ENCODE data around the gene PPP1R3E.

PPP1R3E gene

DNA sequence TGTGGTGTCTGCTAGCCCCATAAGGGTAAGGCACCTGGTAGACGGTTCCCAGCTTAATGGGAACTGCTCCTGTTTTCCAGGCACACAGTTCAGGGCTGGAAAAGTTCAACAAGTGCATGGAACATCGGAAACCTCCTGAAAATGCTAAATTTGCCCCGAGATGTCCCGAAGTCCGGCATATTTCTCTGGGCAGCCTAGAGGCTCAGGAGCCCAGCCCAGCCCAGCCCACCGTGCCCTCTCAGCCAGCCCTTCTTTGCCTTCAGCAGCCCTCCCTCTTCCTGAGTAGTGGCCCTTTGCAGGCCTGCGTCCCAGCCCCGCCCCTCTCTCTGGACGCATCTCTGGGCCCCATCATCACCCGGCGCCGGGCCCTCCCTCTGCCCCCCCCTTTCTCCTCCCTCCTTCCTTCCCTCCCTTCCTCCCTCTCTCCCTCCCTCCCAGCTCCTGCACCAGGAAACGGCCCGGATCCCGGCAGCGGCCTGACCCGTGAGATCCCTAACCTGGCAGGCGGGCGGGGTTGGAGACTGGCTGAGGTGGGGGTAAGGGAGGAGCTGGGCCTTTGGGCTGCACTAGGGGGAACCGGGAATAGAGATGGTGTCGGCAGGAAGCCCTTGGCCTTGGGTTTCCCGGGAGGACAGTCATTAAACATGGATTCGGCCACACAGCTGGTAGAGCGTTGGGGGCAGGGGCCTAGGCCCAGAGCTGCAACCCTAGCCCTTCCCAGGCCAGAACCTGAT is 3.9 kb upstream of the PPP1R3E start, which contains the start of gene BCL2L2:
Gene BCL2L2, plus strand, starts transcription at position 422 of the 734 bp plus-strand sequence. CDS start 935 bp downstream, outside the sequence.
- DNase-seq (ENCODE audit: extremely low read depth, low read depth), result peak; percentile 68
- TF ChIP-seq, protein P1, sequence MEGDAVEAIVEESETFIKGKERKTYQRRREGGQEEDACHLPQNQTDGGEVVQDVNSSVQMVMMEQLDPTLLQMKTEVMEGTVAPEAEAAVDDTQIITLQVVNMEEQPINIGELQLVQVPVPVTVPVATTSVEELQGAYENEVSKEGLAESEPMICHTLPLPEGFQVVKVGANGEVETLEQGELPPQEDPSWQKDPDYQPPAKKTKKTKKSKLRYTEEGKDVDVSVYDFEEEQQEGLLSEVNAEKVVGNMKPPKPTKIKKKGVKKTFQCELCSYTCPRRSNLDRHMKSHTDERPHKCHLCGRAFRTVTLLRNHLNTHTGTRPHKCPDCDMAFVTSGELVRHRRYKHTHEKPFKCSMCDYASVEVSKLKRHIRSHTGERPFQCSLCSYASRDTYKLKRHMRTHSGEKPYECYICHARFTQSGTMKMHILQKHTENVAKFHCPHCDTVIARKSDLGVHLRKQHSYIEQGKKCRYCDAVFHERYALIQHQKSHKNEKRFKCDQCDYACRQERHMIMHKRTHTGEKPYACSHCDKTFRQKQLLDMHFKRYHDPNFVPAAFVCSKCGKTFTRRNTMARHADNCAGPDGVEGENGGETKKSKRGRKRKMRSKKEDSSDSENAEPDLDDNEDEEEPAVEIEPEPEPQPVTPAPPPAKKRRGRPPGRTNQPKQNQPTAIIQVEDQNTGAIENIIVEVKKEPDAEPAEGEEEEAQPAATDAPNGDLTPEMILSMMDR (IDR thresholded peaks at IDR 0.05; ENCODE audit: low read depth, low read length), result no peak

DNA sequence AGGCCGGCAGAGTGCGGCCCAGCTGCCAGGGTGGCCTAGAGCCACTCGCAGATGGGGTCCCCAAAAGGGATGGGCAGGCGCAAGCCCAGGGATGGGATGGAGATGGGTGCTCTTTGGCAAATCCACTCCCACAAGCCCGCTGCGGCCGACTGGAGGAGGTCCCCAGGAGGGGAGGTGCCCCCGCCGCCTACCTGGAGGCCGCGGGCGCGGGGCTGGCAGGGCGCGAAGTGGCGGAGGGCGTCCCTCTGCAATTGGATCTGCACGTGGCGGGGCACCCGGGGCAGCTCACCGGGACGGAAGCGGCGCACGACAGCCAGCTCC is 730 bp downstream of the PPP1R3E start:
- no peak for DNase-seq (ENCODE audit: extremely low read depth, low read depth)
- TF ChIP-seq, protein P1 (IDR thresholded peaks at IDR 0.05; ENCODE audit: low read depth, low read length), result no peak

DNA sequence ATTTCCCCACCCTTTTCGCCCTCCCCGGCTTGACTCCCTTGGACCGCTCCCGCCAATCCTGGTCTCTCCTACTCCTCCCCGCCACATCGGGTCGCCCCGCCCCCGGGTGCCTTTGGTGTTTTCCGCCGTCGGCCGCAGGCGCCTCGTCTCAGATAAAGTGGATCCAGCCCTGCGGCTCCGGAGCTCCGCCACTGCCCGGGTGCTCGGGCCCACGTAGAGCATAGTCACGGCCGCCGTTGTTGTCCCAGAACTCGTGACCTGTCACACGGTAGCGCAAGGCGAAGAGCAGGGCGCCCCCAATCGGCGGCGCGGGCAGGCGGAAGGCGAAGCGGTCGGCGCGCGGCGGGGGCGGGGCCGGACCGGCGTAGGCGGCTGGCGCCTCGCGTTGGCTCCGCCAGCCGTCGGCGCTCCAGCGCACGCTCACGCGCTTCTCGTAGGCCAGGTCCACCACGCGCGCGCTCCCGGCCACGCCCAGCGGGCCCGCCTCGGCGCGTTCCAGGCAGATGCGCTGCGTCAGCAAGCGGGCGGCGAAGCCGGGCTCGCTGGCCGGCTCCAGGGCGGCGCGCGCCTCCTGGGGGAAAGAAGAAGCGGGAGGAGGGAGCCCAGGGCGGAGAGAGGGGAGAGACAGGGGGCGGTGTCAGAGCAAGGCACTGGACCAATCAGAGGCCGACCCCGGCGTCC is 1.2 kb downstream of the PPP1R3E start:
- TF ChIP-seq, protein P1 (IDR thresholded peaks at IDR 0.05; ENCODE audit: low read depth, low read length), result peak; percentile 60
- peak; percentile 97 for DNase-seq (ENCODE audit: extremely low read depth, low read depth)

DNA sequence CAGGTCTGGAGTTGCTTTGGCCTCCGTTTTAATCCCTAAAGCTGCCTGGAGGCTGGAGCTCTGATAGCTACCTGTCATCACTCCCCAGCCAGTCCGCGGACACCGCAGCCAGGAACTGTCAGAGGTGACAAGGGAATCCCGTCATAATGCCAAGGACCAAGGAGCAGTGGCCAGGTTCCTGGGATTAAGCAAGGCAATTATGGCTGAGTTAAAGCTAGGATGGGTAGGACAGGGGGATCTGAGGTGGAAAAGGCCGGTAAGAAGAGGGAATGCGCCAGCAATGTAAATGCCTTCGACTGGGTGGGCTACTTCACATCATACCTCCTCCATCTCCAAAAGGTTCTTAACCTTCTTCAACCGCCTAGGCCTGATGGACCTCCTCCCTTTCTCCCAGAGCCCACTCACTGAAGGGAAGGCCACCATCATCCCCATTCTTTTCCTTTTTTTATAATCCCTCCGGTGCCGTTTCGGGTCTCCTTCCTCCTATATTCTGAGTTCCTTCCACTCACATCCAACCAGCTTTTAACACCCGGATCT is 1.9 kb downstream of the PPP1R3E start:
- TF ChIP-seq, protein P1 (IDR thresholded peaks at IDR 0.05; ENCODE audit: low read depth, low read length), result no peak
- no peak for DNase-seq (ENCODE audit: extremely low read depth, low read depth)

DNA sequence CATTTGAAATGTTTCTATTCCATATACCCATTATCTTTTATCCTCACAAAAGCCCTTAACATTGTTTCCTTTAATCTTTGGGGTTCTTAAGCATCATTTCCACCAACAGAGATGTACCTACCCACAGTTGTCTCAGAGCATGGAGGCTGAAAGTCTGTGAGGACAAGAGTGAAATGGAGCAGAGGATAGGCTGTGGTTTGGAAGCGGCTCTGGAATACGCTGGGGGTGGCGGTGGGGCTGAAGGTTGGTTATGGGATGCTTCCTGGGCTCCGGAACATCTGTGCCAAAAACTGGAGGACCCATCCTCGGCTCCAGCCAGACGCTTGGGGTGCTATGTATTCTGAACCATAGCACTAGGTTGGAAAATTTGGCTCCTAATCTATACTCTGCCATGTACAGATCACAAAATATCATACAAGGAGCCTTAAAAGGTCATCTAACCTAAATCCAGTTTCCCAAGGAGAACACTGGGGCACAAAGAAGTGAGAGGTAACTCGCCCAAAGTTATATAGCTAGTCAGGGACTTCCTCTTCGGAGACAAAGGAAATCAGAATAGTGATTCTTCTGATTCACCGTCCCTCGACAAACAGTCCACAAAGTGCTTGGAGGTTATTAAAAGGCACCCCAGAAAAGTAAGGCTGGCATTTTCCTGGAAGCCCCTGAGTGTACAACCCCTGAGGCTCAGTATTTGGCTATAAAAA is 2.5 kb downstream of the PPP1R3E start:
- no peak for DNase-seq (ENCODE audit: extremely low read depth, low read depth)
- TF ChIP-seq, protein P1 (IDR thresholded peaks at IDR 0.05; ENCODE audit: low read depth, low read length), result no peak

DNA sequence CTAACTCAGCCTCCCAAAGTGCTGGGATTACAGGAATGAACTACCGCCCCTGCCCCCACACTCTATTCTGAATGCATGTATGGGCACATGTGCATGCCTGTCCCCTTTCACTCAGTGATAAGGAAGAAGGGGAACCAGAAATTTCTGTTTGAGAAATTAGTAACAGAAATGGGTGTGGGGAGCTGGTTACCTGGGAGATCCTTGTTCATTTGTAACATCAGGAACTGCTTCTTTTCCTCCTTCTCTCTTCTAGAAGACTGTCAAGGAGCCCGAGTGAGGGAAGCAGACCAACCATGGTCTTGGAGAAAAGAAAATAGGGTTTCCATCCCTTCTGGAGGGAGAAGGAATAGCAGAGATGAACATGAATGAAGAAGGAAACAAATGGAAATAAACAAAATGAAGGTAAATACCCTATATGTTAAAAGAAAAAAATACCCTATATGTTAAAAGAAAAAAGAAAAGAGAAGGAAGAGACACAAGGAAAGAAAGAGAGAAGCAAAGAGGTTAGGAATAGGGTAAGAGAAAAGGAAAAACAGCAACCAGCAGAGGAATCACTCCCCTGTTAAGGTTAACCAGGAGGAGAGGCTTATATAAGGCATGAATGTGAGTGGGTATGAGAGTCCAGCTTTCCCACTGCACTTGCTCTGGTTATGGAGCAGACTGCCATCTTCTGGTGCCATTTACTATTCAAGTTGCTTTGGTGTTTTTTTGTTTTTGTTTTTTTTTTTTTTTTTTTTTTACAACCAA is 3.3 kb downstream of the PPP1R3E start:
- no peak for DNase-seq (ENCODE audit: extremely low read depth, low read depth)
- TF ChIP-seq, protein P1 (IDR thresholded peaks at IDR 0.05; ENCODE audit: low read depth, low read length), result peak; percentile 34
